ENCODE measurements around the gene ARSJ. TPM values are rescaled to one million over a fixed set of nuclear protein-coding genes. Genes with fewer than 3 reads are reported as not detected.

The ARSJ gene
- total and polyA plus RNA-seq, 2 of the 8 experiments (the other 6 are each of a cell fraction or from before 2014, with no cell fraction given): 1.4 to 6.3 TPM

- FAIRE-seq (no peak), DNase-seq (ENCODE audit: low read depth in 1 of 2, low spot score in 2 of 2) (no peak)
- H3K79me1 ChIP-seq (ENCODE audit: low read depth, low read length): no peaks in the 10 kb centered on the region
- H3K79me2 ChIP-seq (ENCODE audit: control insufficient read depth in 1 of 2, insufficient read depth in 2 of 2, low read length in 2 of 2): no peaks in the 10 kb centered on the region
- no peak overlapping the region for H4K91ac ChIP-seq (replicated peaks; ENCODE audit: insufficient read length, low read length)
- ChIA-PET CTCF (ENCODE audit: partially characterized antibody) (no interaction called here), POLR2A (ENCODE audit: partially characterized antibody) (no interaction called here)
- H3K18ac ChIP-seq (ENCODE audit: extremely low read depth, low read length): no peak overlapping the region
- H3K4ac ChIP-seq (replicated peaks; ENCODE audit: insufficient read length, low read depth, low read length): no peak overlapping the region
- no peak overlapping the region for H2BK5ac ChIP-seq (ENCODE audit: low read depth, low read length)
- no peak overlapping the region for H2AK5ac ChIP-seq (ENCODE audit: low read depth, low read length)
- no peaks in the 10 kb centered on the region for H3K36me3 ChIP-seq (ENCODE audit: control insufficient read depth in 2 of 4, insufficient read depth in 4 of 4, low read length in 3 of 4)
- no peak overlapping the region for H3K4me3 ChIP-seq (ENCODE audit: extremely low read depth in 1 of 4, insufficient read depth in 2 of 4, low read depth in 3 of 4, low read length in 4 of 4)
- H3K23me2 ChIP-seq (ENCODE audit: low read depth, low read length): no peaks in the 10 kb centered on the region
- no peaks in the 10 kb centered on the region for H3K27me3 ChIP-seq (replicated peaks in 1 of 4; ENCODE audit: control insufficient read depth in 3 of 4, extremely low read depth in 1 of 4, insufficient read depth in 3 of 4, low read length in 3 of 4)
- no peaks in the 10 kb centered on the region for H4K20me1 ChIP-seq (replicated peaks in 1 of 2; ENCODE audit: control insufficient read depth in 1 of 2, insufficient read depth in 2 of 2, low read length in 2 of 2)
- no peaks in the 10 kb centered on the region for H3K4me1 ChIP-seq (replicated peaks in 1 of 4; ENCODE audit: control insufficient read depth in 3 of 4, insufficient read depth in 4 of 4, low read length in 3 of 4)
- H3K56ac ChIP-seq (replicated peaks; ENCODE audit: insufficient read length, low read depth, low read length): no peak overlapping the region
- H2BK12ac ChIP-seq (ENCODE audit: low read depth, low read length): no peak overlapping the region
- H3K4me2 ChIP-seq (ENCODE audit: insufficient read depth in 1 of 2, low read depth in 2 of 2, low read length in 2 of 2): no peak overlapping the region
- H3K23ac ChIP-seq (ENCODE audit: insufficient read length): no peak overlapping the region
- no peak overlapping the region for H3K9ac ChIP-seq (replicated peaks in 1 of 4; ENCODE audit: extremely low read depth in 1 of 4, low read depth in 3 of 4, low read length in 3 of 4)
- H4K8ac ChIP-seq (ENCODE audit: extremely low read depth, insufficient read depth, low read length): no peak overlapping the region
- no peak overlapping the region for H2BK15ac ChIP-seq (ENCODE audit: low read length)
- no peak overlapping the region for H3K27ac ChIP-seq (ENCODE audit: low read depth, low read length)
- H2BK120ac ChIP-seq (replicated peaks; ENCODE audit: low read depth, low read length): no peak overlapping the region
- H4K5ac ChIP-seq (ENCODE audit: insufficient read length, low read depth, low read length): no peak overlapping the region
- WGBS, 2 experiments (ENCODE audit: extremely low coverage in 1 of 2, insufficient coverage in 1 of 2, insufficient read length in 1 of 2, insufficient replicate concordance in 2 of 2, low coverage in 1 of 2, low lambda C conversion rate in 2 of 2, missing lambda C conversion rate in 1 of 2): 84% methylated on average over 4 of the region's 4 CpGs; no CpG with 5 or more reads in 1 of the 2 experiments
- no peak overlapping the region for H3K14ac ChIP-seq (ENCODE audit: insufficient read length)
- no peak overlapping the region for H2AFZ ChIP-seq (ENCODE audit: low read length)
- H3K9me3 ChIP-seq (ENCODE audit: insufficient read depth in 2 of 2, low read depth in 1 of 2, low read length in 1 of 2): no peaks in the 10 kb centered on the region
- H2BK20ac ChIP-seq (ENCODE audit: low read length): no peak overlapping the region
- TF ChIP-seq HDAC6 (IDR thresholded peaks at IDR 0.05; ENCODE audit: low read depth, low read length) (no peak), CBX5 (IDR thresholded peaks at IDR 0.05; ENCODE audit: low read depth, low read length) (no peak), RFX5 (IDR thresholded peaks at IDR 0.05; ENCODE audit: borderline replicate concordance, low read depth, low read length) (no peak), MAX (IDR thresholded peaks at IDR 0.05) (no peak), KDM4A (IDR thresholded peaks at IDR 0.05; ENCODE audit: low read depth, low read length, severe bottlenecking) (no peak), RXRA (IDR thresholded peaks at IDR 0.05; ENCODE audit: insufficient read depth, low read depth, low read length) (no peak), SRF (IDR thresholded peaks at IDR 0.05; ENCODE audit: low read depth, low read length) (no peak), USF2 (IDR thresholded peaks at IDR 0.05; ENCODE audit: low read length) (no peak), BCL11A (IDR thresholded peaks at IDR 0.05; ENCODE audit: low read depth in 2 of 2, low read length in 2 of 2) (no peak), TAF1 (IDR thresholded peaks at IDR 0.05; ENCODE audit: low read depth, low read length) (no peak), TCF12 (IDR thresholded peaks at IDR 0.05; ENCODE audit: low read depth, low read length) (no peak)
Observed at GRCh38 chr4:114017120-114017917, 37.9 kb upstream of the ARSJ start.

All from H1 (cell line).